Heart right ventricle (tissue), 16 donors: Measurements from ENCODE around the gene SELENOI. TPM values are rescaled to one million over a fixed set of nuclear protein-coding genes. Genes with fewer than 3 reads are reported as not detected.

ENCODE experiments used
- ATAC-seq, 8 donors: fragments of 200-7000 bp; cut with Tn5 transposase; one replicate each; pipeline ENCODE4 v1.9.1; 2020; ENCODE audit warnings: mild to moderate bottlenecking in 8 of 8, moderate library complexity in 8 of 8, moderate number of reproducible peaks in 1 of 8
- DNase-seq, 2 donors: peaks; one replicate each; pipeline ENCODE4 v3.0.0-alpha.2; 2020
- H3K27ac ChIP-seq, 10 donors: fragments of 200-600 bp; sonication (generic) in 2 of 10; one replicate each; pipeline versions ENCODE4 v1.5.0 to v1.8.0; 2020 to 2022; ENCODE audit warnings: mild to moderate bottlenecking in 3 of 10
- H3K27me3 ChIP-seq, 7 donors: fragments of 200-600 bp; one replicate each; pipeline ENCODE4 v1.8.0; 2021 to 2022; ENCODE audit warnings: mild to moderate bottlenecking in 2 of 7
- H3K36me3 ChIP-seq, 9 donors: fragments of 200-600 bp; sonication (generic) in 1 of 9; one replicate each; pipeline versions ENCODE4 v1.5.0 to v1.8.0; 2020 to 2022; ENCODE audit warnings: mild to moderate bottlenecking in 2 of 9
- H3K4me1 ChIP-seq, 9 donors: fragments of 200-600 bp; sonication (generic) in 1 of 9; one replicate each; pipeline versions ENCODE4 v1.5.0 to v1.8.0; 2020 to 2022; ENCODE audit warnings: mild to moderate bottlenecking in 4 of 9
- H3K4me3 ChIP-seq, 10 donors: fragments of 200-600 bp; sonication (generic) in 2 of 10; one replicate each; pipeline versions ENCODE4 v1.5.0 to v1.8.0; 2020 to 2022; ENCODE audit warnings: mild to moderate bottlenecking in 7 of 10, moderate library complexity in 2 of 10
- H3K9me3 ChIP-seq, 11 donors: fragments of 200-600 bp in 10 of 11; sonication (generic) in 2 of 11; one replicate each; pipeline versions ENCODE4 v1.5.0 to v1.8.0; 2013 to 2022; ENCODE audit warnings: mild to moderate bottlenecking in 2 of 11, control low read depth in 1 of 11, moderate library complexity in 1 of 11
- WGBS, 2 donors: extraction: QIAGEN DNeasy Blood & Tissue Kit; methylation state at CpG; one replicate each; pipeline ENCODE4 v1.1.7; 2013; ENCODE audit warnings: inconsistent platforms in 1 of 2; 5-methylcytosine and 5-hydroxymethylcytosine counted together
- intact Hi-C, 10 donors: fragments of 100-400 bp; cut with DNase I; formaldehyde crosslinking; loops; one replicate each; pipeline versions ENCODE4 v1.11.1 to v1.14.2; 2022
- polyA plus RNA-seq, 2 donors: library from polyadenylated mRNA; stranded (reverse); fragments of 200-250 nt; gene quantifications; one replicate each; pipeline ENCODE4 v1.2.3, GENCODE V29; 2013
- total RNA-seq, 10 donors: library from RNA; stranded (reverse); fragmentation: NEBNext Ultra II Directional in 3 of 10; extraction: Animal tissue kit (Norgen Biotek cat#: 25700) in 3 of 10; gene quantifications; one replicate each; pipeline versions ENCODE4 v1.2.1 to v1.2.4, GENCODE V29; 2021 to 2023
- TF ChIP-seq, protein P1 (sequence below), 9 donors: fragments of 200-600 bp; sonication (generic) in 2 of 9; IDR thresholded peaks; one replicate each; pipeline versions ENCODE4 v1.5.0 to v1.8.0; 2021 to 2022; ENCODE audit warnings: antibody characterized with exemption in 9 of 9, mild to moderate bottlenecking in 5 of 9, moderate library complexity in 1 of 9
- donor health status: Arrhythmogenic right ventricular cardiomyopathy.
- donor health status: ischemic (EF 13 %, LVEDD 7.1; RV severe dilation, severe dysfunction).
- donor health status: healthy with polysubstance abuse.
- donor health status: DM: no; HTN: yes; CAD: no.
- donor health status: DM: no; HTN: no; CAD: no.
- donor health status: ischemic (EF 25% LVEDD 6.9; RV normal size, moderate dysfunction).
- donor health status: ischemic (EF 25% LVEDD 5.7; RV mildly dilated, moderate dysfunction).
- donor health status: healthy.
- donor health status: DM: yes; HTN: yes; CAD: no.
- donor health status: Ischemic cardiomyopathy.
- donor health status: ischemic (EF 35%, LVEDD 5.7; RV mildly dilated, moderate dysfunction).
- donor health status: nonischemic (EF 11% LVEDD 7.7; RV severe dilation, severe dysfunction).
- donor health status: DM: yes; HTN: yes; CAD: no.
- donor health status: PGD.
- donor health status: ischemic (EF 29% LVEDD 5.4; RV normal size, mild dysfunction).
- donor health status: nonischemic (EF 23%, LVEDD 6.1; RV moderate dilation, normal function).

SELENOI gene
- total and polyA plus RNA-seq, 12 donors = 2.4 to 15.8 (median 11.5) TPM

DNA sequence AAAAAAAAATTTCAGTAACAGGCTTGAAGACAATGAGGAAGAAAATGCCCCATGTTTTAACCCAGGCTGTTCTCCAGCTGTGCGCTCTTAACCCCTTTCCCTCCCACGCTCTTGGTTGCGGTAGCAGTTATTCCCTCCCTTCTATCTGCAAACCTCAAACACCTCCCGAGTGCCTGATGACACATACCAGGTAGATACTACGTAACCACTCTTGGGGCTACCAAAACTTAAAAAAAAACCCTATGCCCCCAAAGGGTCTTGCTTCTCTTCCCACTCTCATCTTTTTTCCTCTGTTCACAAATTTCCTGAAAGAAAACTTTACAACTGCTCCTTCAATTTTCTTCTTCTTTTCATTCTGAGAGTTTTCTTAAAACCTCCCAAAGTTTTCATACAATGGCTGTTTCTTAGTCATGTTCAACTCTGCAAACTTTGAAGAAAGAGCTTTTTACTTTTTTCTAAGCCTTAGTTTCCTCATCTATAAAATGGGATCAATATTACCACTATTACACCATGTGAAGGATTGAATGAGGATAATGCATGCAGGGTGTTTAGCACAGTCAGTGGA is 50.9 kb downstream of the SELENOI start:
- WGBS, 2 donors = 90 to 94% methylated on average over 5 of the region's 5 CpGs
- Histone ChIP-seq H3K4me3 (no peak overlapping the region), H3K36me3 (peaks cover 0 to 31% (median 4%) of the 10 kb centered on the region in 9 donors), H3K9me3 (no peaks in the 10 kb centered on the region), H3K27ac (no peak overlapping the region), H3K4me1 (peaks cover 0 to 5% (median 4%) of the 10 kb centered on the region in 9 donors), H3K27me3 (peaks cover 0 to 8% (median under 1%) of the 10 kb centered on the region in 7 donors)
- intact Hi-C loops = no loop called here
- no peak for DNase-seq
- no peak for ATAC-seq
- TF ChIP-seq, protein P1, sequence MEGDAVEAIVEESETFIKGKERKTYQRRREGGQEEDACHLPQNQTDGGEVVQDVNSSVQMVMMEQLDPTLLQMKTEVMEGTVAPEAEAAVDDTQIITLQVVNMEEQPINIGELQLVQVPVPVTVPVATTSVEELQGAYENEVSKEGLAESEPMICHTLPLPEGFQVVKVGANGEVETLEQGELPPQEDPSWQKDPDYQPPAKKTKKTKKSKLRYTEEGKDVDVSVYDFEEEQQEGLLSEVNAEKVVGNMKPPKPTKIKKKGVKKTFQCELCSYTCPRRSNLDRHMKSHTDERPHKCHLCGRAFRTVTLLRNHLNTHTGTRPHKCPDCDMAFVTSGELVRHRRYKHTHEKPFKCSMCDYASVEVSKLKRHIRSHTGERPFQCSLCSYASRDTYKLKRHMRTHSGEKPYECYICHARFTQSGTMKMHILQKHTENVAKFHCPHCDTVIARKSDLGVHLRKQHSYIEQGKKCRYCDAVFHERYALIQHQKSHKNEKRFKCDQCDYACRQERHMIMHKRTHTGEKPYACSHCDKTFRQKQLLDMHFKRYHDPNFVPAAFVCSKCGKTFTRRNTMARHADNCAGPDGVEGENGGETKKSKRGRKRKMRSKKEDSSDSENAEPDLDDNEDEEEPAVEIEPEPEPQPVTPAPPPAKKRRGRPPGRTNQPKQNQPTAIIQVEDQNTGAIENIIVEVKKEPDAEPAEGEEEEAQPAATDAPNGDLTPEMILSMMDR (IDR thresholded peaks at IDR 0.05) = no peak

DNA sequence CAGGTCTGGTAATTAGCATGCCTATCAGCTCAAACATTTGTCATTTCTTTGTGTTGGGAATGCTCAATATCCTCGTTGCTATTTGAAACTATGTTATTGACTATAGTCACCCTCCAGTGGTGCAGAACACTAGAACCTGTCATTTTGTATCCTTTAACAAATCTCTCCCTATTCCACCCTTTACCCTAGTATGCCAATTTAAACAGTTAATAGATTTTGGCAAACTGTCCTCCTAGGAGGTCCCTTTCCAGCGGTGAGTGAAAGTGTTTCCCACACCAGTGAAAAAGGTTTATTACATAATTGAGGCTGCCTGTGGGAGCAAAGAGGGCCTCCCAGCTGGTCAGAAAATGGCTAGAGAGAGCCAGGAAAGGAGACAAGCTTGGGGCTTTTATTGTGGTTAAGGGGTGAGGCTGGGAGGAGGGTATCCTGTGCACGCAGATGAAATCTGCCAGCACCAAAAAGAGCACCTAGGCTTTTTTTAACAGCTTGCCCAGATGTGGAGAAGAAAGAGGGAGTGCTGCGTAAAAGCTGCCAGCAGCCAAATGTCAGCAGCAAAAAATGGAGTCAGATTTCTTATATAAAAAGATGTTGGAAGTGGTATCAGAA is 53.9 kb downstream of the SELENOI start:
- TF ChIP-seq, protein P1 (IDR thresholded peaks at IDR 0.05) = no peak
- H3K27ac ChIP-seq = no peak overlapping the region
- intact Hi-C loops = no loop called here
- no peak overlapping the region for H3K4me3 ChIP-seq
- ATAC-seq (no peak), DNase-seq (no peak)
- H3K4me1 ChIP-seq = peaks cover 0 to 12% (median 8%) of the 10 kb centered on the region in 9 donors
- 58 to 69% methylated on average over 4 of the region's 4 CpGs for WGBS, 2 donors
- peaks cover 0 to 13% (median 4%) of the 10 kb centered on the region in 9 donors for H3K36me3 ChIP-seq
- no peaks in the 10 kb centered on the region for H3K9me3 ChIP-seq
- H3K27me3 ChIP-seq = peaks cover 0 to 18% (median 6%) of the 10 kb centered on the region in 7 donors

DNA sequence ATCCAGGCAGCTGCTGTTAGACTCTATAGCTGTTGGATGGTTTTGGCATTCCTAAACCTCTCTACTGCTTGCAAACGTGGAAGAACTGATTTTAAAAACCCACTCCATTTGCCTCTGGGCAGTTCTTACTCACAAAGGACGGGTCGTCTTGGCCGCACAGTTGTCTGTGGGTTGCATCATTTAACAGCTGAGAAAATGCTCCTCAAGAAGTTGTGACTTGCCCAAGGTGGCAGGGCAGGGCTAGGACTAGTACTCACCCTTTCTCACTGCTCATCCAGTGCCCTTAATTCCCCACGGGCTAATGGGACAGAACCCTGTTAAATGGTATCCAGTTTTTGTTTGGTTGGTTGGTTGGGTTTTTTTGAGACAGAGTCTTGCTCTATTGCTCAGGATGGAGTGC is 54.8 kb downstream of the SELENOI start:
- TF ChIP-seq, protein P1 (IDR thresholded peaks at IDR 0.05) = no peak
- intact Hi-C loops = no loop called here
- 81 to 85% methylated on average over 5 of the region's 5 CpGs for WGBS, 2 donors

DNA sequence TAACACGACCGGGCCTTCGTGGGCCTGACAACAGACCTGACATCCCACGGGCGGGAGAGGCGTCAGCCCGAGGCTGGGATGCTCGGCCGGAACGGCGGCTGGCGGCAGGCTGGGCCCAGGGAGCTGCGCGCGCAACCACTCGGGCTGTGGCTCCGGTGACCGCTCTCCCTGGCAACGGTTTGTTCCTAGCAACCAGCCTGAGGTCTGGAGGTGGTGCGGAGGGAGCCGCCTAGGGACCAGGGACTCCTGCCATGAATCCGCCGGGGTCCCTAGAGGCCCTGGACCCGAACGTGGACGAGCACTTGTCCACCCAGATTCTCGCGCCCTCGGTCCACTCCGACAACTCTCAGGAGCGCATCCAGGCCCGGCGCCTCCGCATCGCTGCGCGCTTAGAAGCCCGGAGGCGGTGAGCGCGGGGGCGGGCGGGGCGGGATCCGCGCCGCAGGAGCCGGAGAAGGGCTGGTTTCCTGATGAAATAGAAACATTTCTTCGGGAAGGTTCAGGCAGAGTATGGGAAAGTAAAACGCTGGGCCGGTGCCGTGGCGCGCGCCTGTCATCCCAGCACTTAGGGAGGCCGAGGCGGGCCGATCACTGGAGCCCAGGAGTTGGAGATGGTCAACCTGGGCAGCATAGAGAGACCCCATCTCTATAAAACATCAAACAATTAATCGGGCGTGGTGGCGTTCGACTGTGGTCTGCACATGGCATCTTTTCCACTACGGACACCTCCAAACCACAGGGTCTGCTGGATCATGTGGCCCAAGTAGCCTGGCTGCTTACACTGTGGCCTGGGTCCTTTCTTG is 56.0 kb downstream of the SELENOI start, which contains the start of gene DRC1:
Gene DRC1, plus strand, starts transcription at position 182 of the 803 bp plus-strand sequence. Its CDS starts 70 bp downstream, at position 252.
- ATAC-seq (peak; percentile 28 to 90 (median 87)), DNase-seq (peak; percentile 46 to 60)
- no peak within 1 kb of the TSS for H3K27ac ChIP-seq
- peaks cover 0 to 12% (median 8%) of the 10 kb centered on the region in 9 donors for H3K4me1 ChIP-seq
- H3K27me3 ChIP-seq = peaks cover 0 to 18% (median 6%) of the 10 kb centered on the region in 7 donors
- H3K4me3 ChIP-seq = peak within 1 kb of the TSS in 9 of 10 donors; percentile 10 to 46 (median 45)
- no peaks in the 10 kb centered on the region for H3K36me3 ChIP-seq
- H3K9me3 ChIP-seq = no peaks in the 10 kb centered on the region
- intact Hi-C loops = no loop called here
- TF ChIP-seq, protein P1 (IDR thresholded peaks at IDR 0.05) = no peak
- WGBS, 2 donors = 13 to 14% methylated on average over 60 to 63 of the region's 63 CpGs

More for the DNA sequence above, 54.8 kb downstream of the SELENOI start:
- DNase-seq (no peak), ATAC-seq (no peak)
- Histone ChIP-seq H3K4me3 (no peak overlapping the region), H3K9me3 (no peaks in the 10 kb centered on the region), H3K4me1 (peaks cover 0 to 12% (median 8%) of the 10 kb centered on the region in 9 donors), H3K27ac (no peak overlapping the region), H3K27me3 (peaks cover 0 to 18% (median 6%) of the 10 kb centered on the region in 7 donors), H3K36me3 (peaks cover 0 to 8% (median 4%) of the 10 kb centered on the region in 9 donors)
